Choroid plexus epithelial cell (primary cell): ENCODE measurements around the gene MBD3.

ENCODE experiments used
- DNase-seq: peaks from one replicate; pipeline ENCODE4 v3.0.0-alpha.2; 2010; ENCODE audit warnings: low read depth
- H3K4me3 ChIP-seq: 2 replicates; pipeline ENCODE4 v1.5.1; 2011; ENCODE audit warnings: low read depth, mild to moderate bottlenecking, control low read depth, low read length, moderate library complexity
- CTCF ChIP-seq: conservative IDR thresholded peaks from 2 replicates; pipeline ENCODE4 v1.5.1; 2011; ENCODE audit warnings: low read depth, mild to moderate bottlenecking, control low read depth, inconsistent platforms, low read length, moderate library complexity

The MBD3 gene

GRCh38 chr19:1571358-1571757, 21.3 kb downstream of the MBD3 start:
- no peak overlapping the region for H3K4me3 ChIP-seq
- DNase-seq: no peak
- no peak for TF ChIP-seq CTCF

- no peak for DNase-seq
- H3K4me3 ChIP-seq: no peak overlapping the region
- TF ChIP-seq CTCF: no peak
Observed at GRCh38 chr19:1570836-1571235, 21.8 kb downstream of the MBD3 start.

- no peak overlapping the region for H3K4me3 ChIP-seq
- TF ChIP-seq CTCF: no peak
- DNase-seq: no peak
Observed at GRCh38 chr19:1569997-1570396, 22.7 kb downstream of the MBD3 start.

DNA sequence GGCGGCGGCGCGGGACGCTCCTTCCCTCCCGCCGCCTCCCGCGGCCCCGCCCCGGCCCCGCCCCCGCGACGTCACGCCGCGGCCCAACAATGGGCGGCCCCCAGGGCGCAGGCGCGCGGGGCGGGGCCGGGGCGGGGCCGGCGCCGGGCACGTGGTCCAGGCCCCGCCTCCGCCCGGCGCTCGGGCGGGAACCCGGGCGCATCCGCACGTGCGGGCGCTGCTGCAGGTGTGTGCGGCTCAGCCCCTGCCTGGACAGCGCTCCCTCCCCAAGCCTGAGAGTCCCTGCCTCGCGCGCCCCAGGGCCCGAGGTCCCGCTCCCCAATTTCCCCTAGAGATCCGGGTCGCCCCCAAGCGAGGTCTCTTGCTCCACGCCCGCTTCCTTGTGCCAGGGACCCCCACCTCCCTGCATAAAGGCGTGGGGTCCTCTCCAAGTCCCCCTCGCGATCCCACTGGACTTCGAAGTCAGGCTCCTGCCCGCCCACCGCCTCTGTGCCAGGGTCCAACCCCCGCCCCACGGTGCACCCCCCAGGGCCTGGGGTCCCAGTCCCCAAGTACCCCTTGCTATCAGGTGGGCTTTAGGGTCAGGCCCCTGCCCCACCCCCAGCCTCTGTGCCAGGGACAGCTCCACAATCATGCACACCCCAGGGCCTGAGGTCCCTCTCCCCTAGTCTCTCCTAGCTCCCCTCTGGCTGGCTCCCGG, 24.2 kb downstream of the MBD3 start, which contains the start of gene MEX3D:
TSS of gene MEX3D (minus strand) at position 6 of the 700 bp plus-strand sequence. CDS start 267 bp downstream, outside the sequence.
- no peak for TF ChIP-seq CTCF
- DNase-seq: peak; percentile 61
- H3K4me3 ChIP-seq: peak within 1 kb of the TSS; percentile 75

DNA sequence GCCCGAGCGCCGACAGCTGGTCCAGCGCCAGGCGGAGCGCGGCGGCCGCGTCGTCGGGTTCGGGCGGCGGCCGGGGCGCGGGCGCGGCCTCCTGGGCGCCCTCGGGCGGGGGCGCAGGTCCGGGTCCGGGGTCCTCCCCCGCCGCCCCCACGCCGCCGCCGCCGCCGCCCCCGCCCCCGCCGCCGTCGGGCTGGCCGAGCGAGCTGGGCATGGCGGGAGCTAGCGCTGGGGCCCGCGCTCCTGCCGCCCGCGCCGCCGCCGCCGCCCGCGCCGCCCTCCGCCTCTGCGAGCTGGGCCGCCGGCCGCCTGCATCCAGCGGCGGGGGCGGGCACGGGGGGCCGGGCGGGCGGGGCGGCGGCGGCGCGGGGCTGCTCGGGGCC, 24.8 kb downstream of the MBD3 start:
- DNase-seq: no peak
- TF ChIP-seq CTCF: no peak
- peak overlapping the region; percentile 75 for H3K4me3 ChIP-seq

DNA sequence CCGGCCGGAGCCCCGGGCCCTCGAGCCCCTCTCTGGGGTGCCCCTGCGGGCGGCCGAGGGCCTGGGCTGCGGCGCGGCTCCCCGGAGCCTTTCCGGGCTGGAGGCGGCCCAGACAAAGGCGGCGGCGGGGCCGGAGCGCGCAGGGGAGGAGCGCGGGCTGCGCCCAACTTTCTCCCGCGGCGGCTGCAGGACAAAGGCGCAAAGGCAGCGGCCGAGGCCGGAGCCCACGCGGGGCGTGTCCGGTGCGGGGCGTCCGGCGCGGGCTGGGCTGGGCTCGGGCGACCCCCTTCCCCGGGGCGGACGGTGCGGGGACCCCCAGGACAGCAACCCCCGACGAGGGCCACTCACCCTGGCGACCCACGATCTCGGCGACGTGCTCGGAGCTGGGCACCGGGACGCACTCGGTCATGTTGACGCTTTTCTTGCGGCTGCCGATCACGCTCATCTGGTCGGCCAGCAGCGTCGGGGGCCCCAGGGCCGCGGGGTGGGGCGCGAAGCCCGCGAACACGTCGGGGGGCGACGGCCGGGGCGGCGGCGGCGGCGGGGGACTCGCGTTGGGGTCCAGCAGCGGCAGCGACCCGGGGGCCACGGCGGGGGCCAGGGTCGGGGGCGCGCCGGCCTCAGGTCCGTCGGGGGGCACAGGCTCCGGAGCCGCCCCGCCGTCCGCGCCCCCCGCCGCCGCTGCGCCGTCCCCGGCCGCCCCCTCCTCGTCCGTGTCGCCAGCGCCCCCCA, 25.4 kb downstream of the MBD3 start:
- peak overlapping the region; percentile 75 for H3K4me3 ChIP-seq
- DNase-seq: no peak
- no peak for TF ChIP-seq CTCF
